HEK293 (cell line): ENCODE results near the gene ERLEC1.
A peak's percentile ranks its signal among the peaks of the same experiment; 100 is the strongest.

Source experiments
- FEZF1 ChIP-seq: fragments of 450-650 bp; formaldehyde crosslinking; IDR thresholded peaks from 2 replicates; pipeline ENCODE4 v1.5.1; 2016; ENCODE audit warnings: missing biosample characterization, missing genetic modification characterization
- GLIS1 ChIP-seq: fragments of 450-650 bp; formaldehyde crosslinking; IDR thresholded peaks from 2 replicates; pipeline ENCODE4 v1.5.1; 2016; ENCODE audit warnings: missing biosample characterization, missing genetic modification characterization
- HOXA7 ChIP-seq: sonication (generic); formaldehyde crosslinking; IDR thresholded peaks from 2 replicates; pipeline ENCODE4 v1.8.1; 2022; ENCODE audit warnings: missing genetic modification reagents, borderline replicate concordance
- HOXC10 ChIP-seq: sonication (generic); formaldehyde crosslinking; IDR thresholded peaks from 2 replicates; pipeline ENCODE4 v1.8.1; 2023; ENCODE audit warnings: mild to moderate bottlenecking, missing genetic modification reagents
- KLF1 ChIP-seq: fragments of 450-650 bp; formaldehyde crosslinking; IDR thresholded peaks from 2 replicates; pipeline ENCODE4 v1.5.1; 2016; ENCODE audit warnings: missing biosample characterization, missing genetic modification characterization
- KLF10 ChIP-seq: fragments of 450-650 bp; IDR thresholded peaks from 2 replicates; pipeline ENCODE4 v1.5.1; 2018; ENCODE audit warnings: missing biosample characterization, mild to moderate bottlenecking, missing genetic modification characterization
- KLF8 ChIP-seq: fragments of 450-650 bp; formaldehyde crosslinking; IDR thresholded peaks from 2 replicates; pipeline ENCODE4 v1.5.1; 2016; ENCODE audit warnings: missing biosample characterization, missing genetic modification characterization
- KLF9 ChIP-seq: fragments of 450-650 bp; formaldehyde crosslinking; IDR thresholded peaks from 2 replicates; pipeline ENCODE4 v1.5.1; 2016; ENCODE audit warnings: missing biosample characterization, missing genetic modification characterization, low read depth
- SP3 ChIP-seq: fragments of 450-650 bp; formaldehyde crosslinking; IDR thresholded peaks from 2 replicates; pipeline ENCODE4 v1.5.1; 2016; ENCODE audit warnings: missing biosample characterization, missing genetic modification characterization
- TRIM28 ChIP-seq: IDR thresholded peaks from 2 replicates; pipeline ENCODE4 v1.6.1; 2011; ENCODE audit warnings: low read length, control low read depth, borderline replicate concordance
- ZEB2 ChIP-seq: fragments of 450-650 bp; formaldehyde crosslinking; IDR thresholded peaks from 2 replicates; pipeline ENCODE4 v1.5.1; 2016; ENCODE audit warnings: missing biosample characterization, missing genetic modification characterization
- ZFP37 ChIP-seq: fragments of 450-650 bp; formaldehyde crosslinking; IDR thresholded peaks from 2 replicates; pipeline ENCODE4 v1.5.1; 2016; ENCODE audit warnings: missing biosample characterization, missing genetic modification characterization
- ZFP41 ChIP-seq: fragments of 450-650 bp; formaldehyde crosslinking; IDR thresholded peaks from 2 replicates; pipeline ENCODE4 v1.5.1; 2016; ENCODE audit warnings: missing biosample characterization, missing genetic modification characterization, borderline replicate concordance
- ZIC2 ChIP-seq: fragments of 450-650 bp; formaldehyde crosslinking; IDR thresholded peaks from 2 replicates; pipeline ENCODE4 v1.5.1; 2016; ENCODE audit warnings: missing biosample characterization, missing genetic modification characterization
- ZNF157 ChIP-seq: fragments of 450-650 bp; formaldehyde crosslinking; IDR thresholded peaks from 2 replicates; pipeline ENCODE4 v1.5.1; 2016; ENCODE audit warnings: missing biosample characterization, missing genetic modification characterization
- ZNF184 ChIP-seq: fragments of 450-650 bp; IDR thresholded peaks from 2 replicates; pipeline ENCODE4 v1.5.1; 2018; ENCODE audit warnings: missing biosample characterization, mild to moderate bottlenecking, missing genetic modification characterization
- ZNF19 ChIP-seq: fragments of 450-650 bp; formaldehyde crosslinking; IDR thresholded peaks from 2 replicates; pipeline ENCODE4; 2016; ENCODE audit warnings: missing biosample characterization, missing genetic modification characterization, low read depth
- ZNF2 ChIP-seq: fragments of 450-650 bp; formaldehyde crosslinking; IDR thresholded peaks from 2 replicates; pipeline ENCODE4 v1.5.1; 2016; ENCODE audit warnings: missing biosample characterization, missing genetic modification characterization
- ZNF221 ChIP-seq: fragments of 450-650 bp; formaldehyde crosslinking; IDR thresholded peaks from 2 replicates; pipeline ENCODE4 v1.5.1; 2017; ENCODE audit warnings: missing biosample characterization, missing genetic modification characterization, borderline replicate concordance
- ZNF274 ChIP-seq, 2 experiments: fragments of 200-500 bp in 1 of 2; fragments of 450-650 bp in 1 of 2; sonication (Bioruptor generic) in 1 of 2; formaldehyde crosslinking in 1 of 2; IDR thresholded peaks; 2 replicates each; pipeline versions ENCODE4 v1.5.1 to v1.6.1; 2014 to 2016; ENCODE audit warnings: borderline replicate concordance in 1 of 2, inconsistent platforms in 1 of 2, low read length in 1 of 2, missing biosample characterization in 1 of 2, missing genetic modification characterization in 1 of 2
- ZNF366 ChIP-seq: fragments of 450-650 bp; formaldehyde crosslinking; conservative IDR thresholded peaks from 2 replicates; pipeline ENCODE4 v1.5.1; 2016; ENCODE audit warnings: missing biosample characterization, missing genetic modification characterization
- ZNF530 ChIP-seq: fragments of 450-650 bp; formaldehyde crosslinking; IDR thresholded peaks from 2 replicates; pipeline ENCODE4 v1.5.1; 2016; ENCODE audit warnings: low read depth, missing biosample characterization, missing genetic modification characterization
- ZNF558 ChIP-seq: fragments of 450-650 bp; formaldehyde crosslinking; IDR thresholded peaks from 2 replicates; pipeline ENCODE4 v1.5.1; 2016; ENCODE audit warnings: missing biosample characterization, missing genetic modification characterization
- ZNF596 ChIP-seq: fragments of 450-650 bp; IDR thresholded peaks from 2 replicates; pipeline ENCODE4 v1.5.0; 2018; ENCODE audit warnings: missing biosample characterization, mild to moderate bottlenecking, missing genetic modification characterization, moderate library complexity
- ZNF629 ChIP-seq: fragments of 450-650 bp; formaldehyde crosslinking; IDR thresholded peaks from 2 replicates; pipeline ENCODE4 v1.5.1; 2017; ENCODE audit warnings: missing biosample characterization, missing genetic modification characterization
- ZNF670 ChIP-seq: fragments of 450-650 bp; formaldehyde crosslinking; IDR thresholded peaks from 2 replicates; pipeline ENCODE4 v1.5.1; 2016; ENCODE audit warnings: missing biosample characterization, missing genetic modification characterization, low read depth
- ZNF701 ChIP-seq: fragments of 450-650 bp; formaldehyde crosslinking; IDR thresholded peaks from 2 replicates; pipeline ENCODE4 v1.5.1; 2016; ENCODE audit warnings: missing biosample characterization, missing genetic modification characterization
- ZNF843 ChIP-seq: fragments of 450-650 bp; formaldehyde crosslinking; IDR thresholded peaks from 2 replicates; pipeline ENCODE4 v1.5.1; 2016; ENCODE audit warnings: missing biosample characterization, missing genetic modification characterization
- ZSCAN23 ChIP-seq: fragments of 450-650 bp; formaldehyde crosslinking; IDR thresholded peaks from 2 replicates; pipeline ENCODE4 v1.5.1; 2016; ENCODE audit warnings: missing biosample characterization, missing genetic modification characterization
- TF ChIP-seq, protein P1 (sequence below): fragments of 450-650 bp; formaldehyde crosslinking; IDR thresholded peaks from 2 replicates; pipeline ENCODE4 v1.5.1; 2016; ENCODE audit warnings: missing biosample characterization, missing genetic modification characterization
- TF ChIP-seq, protein P2 (sequence below): IDR thresholded peaks from 2 replicates; pipeline ENCODE4 v1.6.1; 2011; ENCODE audit warnings: mild to moderate bottlenecking, low read depth, low read length, borderline replicate concordance
- TF ChIP-seq, protein P3 (sequence below): fragments of 450-650 bp; formaldehyde crosslinking; IDR thresholded peaks from 2 replicates; pipeline ENCODE4 v1.5.1; 2017; ENCODE audit warnings: missing biosample characterization, mild to moderate bottlenecking, missing genetic modification characterization, moderate library complexity
- TF ChIP-seq, protein P4 (sequence below): fragments of 450-650 bp; formaldehyde crosslinking; IDR thresholded peaks from 2 replicates; pipeline ENCODE4 v1.5.1; 2017; ENCODE audit warnings: missing biosample characterization, missing genetic modification characterization
- TF ChIP-seq, protein P5 (sequence below): sonication (generic); formaldehyde crosslinking; IDR thresholded peaks from 2 replicates; pipeline ENCODE4 v1.8.1; 2022; ENCODE audit warnings: mild to moderate bottlenecking, moderate library complexity, missing genetic modification reagents
- TF ChIP-seq, protein P6 (sequence below): fragments of 450-650 bp; formaldehyde crosslinking; IDR thresholded peaks from 2 replicates; pipeline ENCODE4 v1.5.1; 2016; ENCODE audit warnings: missing biosample characterization, missing genetic modification characterization

ERLEC1 gene

DNA sequence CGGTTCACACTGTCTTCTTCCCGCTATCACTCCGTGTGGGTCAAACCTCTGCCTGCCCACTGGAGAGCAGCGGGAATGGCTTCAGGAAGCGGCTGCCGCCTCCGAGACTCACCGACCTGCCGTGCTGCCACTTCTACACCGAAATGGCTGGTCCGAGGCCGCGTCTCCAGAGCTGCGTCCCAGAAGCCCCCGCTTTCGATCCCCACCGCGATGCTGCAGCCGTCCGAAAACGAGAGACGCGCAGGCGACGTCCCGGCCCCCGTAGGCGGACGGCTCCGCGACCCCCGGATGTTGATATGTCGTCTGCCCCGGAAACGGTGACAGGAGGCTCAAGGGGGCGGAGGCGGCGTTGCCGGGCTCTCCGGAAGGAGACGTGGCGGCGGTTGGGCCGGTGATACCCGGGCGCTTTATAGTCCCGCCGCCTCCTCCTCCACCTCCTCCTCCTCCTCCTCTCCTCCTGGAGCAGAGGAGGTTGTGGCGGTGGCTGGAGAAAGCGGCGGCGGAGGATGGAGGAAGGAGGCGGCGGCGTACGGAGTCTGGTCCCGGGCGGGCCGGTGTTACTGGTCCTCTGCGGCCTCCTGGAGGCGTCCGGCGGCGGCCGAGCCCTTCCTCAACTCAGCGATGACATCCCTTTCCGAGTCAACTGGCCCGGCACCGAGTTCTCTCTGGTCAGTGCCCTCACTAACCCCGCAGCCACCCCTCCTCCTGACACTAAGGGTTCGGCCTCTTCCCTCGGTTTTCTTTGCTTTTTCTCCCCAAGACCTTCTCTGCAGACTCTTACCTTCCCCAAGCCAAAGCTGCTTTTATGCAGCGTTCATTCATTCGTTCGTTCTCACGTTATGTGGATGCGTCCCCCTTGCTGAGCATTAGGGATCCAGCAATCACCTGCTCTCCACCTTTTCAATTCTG, at the start of gene ERLEC1, which contains the start of gene ASB3 (continued):
- TF ChIP-seq ZSCAN23 (tag by site-specific recombination) (no peak), HOXA7 (CRISPR knock-in tag) (no peak), KLF1 (tag by site-specific recombination) (0 out of 2 replicates have a peak, but pooled peaks have one; percentile 24), KLF10 (tag by site-specific recombination) (no peak), HOXC10 (CRISPR knock-in tag) (no peak), ZFP41 (no peak), GLIS1 (tag by site-specific recombination) (peak; percentile 60), ZNF184 (no peak), ZNF530 (tag by site-specific recombination) (no peak), ZNF558 (tag by site-specific recombination) (no peak), ZNF157 (tag by site-specific recombination) (no peak), ZNF366 (tag by site-specific recombination) (no peak), ZFP37 (tag by site-specific recombination) (no peak), FEZF1 (tag by site-specific recombination) (no peak), ZNF843 (peak; percentile 29; the same call in 1 of the 2 replicates), ZNF701 (tag by site-specific recombination) (no peak), ZNF670 (tag by site-specific recombination) (no peak), ZNF596 (tag by site-specific recombination) (no peak), ZNF274 (IDR thresholded peaks at IDR 0.05; ENCODE audit: low read length) (no peak), ZNF274 (tag by site-specific recombination; IDR thresholded peaks at IDR 0.05; ENCODE audit: borderline replicate concordance) (no peak), ZNF2 (tag by site-specific recombination) (no peak), ZNF629 (tag by site-specific recombination) (peak; percentile 49), ZNF221 (no peak), ZIC2 (tag by site-specific recombination) (no peak), SP3 (tag by site-specific recombination) (peak; percentile 84), ZEB2 (peak; percentile 89), KLF9 (peak; percentile 59; the same call in 1 of the 2 replicates), ZNF19 (tag by site-specific recombination) (no peak), KLF8 (peak; percentile 25; the same call in 1 of the 2 replicates), TRIM28 (no peak)
- TF ChIP-seq, protein P1, sequence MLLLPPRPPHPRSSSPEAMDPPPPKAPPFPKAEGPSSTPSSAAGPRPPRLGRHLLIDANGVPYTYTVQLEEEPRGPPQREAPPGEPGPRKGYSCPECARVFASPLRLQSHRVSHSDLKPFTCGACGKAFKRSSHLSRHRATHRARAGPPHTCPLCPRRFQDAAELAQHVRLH (tag by site-specific recombination) = 0 out of 2 replicates have a peak, but pooled peaks have one; percentile 42
- TF ChIP-seq, protein P2, sequence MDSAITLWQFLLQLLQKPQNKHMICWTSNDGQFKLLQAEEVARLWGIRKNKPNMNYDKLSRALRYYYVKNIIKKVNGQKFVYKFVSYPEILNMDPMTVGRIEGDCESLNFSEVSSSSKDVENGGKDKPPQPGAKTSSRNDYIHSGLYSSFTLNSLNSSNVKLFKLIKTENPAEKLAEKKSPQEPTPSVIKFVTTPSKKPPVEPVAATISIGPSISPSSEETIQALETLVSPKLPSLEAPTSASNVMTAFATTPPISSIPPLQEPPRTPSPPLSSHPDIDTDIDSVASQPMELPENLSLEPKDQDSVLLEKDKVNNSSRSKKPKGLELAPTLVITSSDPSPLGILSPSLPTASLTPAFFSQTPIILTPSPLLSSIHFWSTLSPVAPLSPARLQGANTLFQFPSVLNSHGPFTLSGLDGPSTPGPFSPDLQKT = no peak
- TF ChIP-seq, protein P3, sequence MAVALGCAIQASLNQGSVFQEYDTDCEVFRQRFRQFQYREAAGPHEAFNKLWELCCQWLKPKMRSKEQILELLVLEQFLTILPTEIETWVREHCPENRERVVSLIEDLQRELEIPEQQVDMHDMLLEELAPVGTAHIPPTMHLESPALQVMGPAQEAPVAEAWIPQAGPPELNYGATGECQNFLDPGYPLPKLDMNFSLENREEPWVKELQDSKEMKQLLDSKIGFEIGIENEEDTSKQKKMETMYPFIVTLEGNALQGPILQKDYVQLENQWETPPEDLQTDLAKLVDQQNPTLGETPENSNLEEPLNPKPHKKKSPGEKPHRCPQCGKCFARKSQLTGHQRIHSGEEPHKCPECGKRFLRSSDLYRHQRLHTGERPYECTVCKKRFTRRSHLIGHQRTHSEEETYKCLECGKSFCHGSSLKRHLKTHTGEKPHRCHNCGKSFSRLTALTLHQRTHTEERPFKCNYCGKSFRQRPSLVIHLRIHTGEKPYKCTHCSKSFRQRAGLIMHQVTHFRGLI (tag by site-specific recombination) = no peak
- TF ChIP-seq, protein P4, sequence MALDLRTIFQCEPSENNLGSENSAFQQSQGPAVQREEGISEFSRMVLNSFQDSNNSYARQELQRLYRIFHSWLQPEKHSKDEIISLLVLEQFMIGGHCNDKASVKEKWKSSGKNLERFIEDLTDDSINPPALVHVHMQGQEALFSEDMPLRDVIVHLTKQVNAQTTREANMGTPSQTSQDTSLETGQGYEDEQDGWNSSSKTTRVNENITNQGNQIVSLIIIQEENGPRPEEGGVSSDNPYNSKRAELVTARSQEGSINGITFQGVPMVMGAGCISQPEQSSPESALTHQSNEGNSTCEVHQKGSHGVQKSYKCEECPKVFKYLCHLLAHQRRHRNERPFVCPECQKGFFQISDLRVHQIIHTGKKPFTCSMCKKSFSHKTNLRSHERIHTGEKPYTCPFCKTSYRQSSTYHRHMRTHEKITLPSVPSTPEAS (tag by site-specific recombination) = no peak
- TF ChIP-seq, protein P5, sequence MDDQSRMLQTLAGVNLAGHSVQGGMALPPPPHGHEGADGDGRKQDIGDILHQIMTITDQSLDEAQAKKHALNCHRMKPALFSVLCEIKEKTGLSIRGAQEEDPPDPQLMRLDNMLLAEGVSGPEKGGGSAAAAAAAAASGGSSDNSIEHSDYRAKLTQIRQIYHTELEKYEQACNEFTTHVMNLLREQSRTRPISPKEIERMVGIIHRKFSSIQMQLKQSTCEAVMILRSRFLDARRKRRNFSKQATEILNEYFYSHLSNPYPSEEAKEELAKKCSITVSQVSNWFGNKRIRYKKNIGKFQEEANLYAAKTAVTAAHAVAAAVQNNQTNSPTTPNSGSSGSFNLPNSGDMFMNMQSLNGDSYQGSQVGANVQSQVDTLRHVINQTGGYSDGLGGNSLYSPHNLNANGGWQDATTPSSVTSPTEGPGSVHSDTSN (CRISPR knock-in tag) = peak; percentile 79; the same call in 1 of the 2 replicates
- TF ChIP-seq, protein P6, sequence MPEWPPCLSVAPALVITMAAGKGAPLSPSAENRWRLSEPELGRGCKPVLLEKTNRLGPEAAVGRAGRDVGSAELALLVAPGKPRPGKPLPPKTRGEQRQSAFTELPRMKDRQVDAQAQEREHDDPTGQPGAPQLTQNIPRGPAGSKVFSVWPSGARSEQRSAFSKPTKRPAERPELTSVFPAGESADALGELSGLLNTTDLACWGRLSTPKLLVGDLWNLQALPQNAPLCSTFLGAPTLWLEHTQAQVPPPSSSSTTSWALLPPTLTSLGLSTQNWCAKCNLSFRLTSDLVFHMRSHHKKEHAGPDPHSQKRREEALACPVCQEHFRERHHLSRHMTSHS (tag by site-specific recombination) = no peak
